Left ventricle myocardium superior (tissue), 1 donor: ENCODE results near the gene KCNS1. TPM values are rescaled to one million over a fixed set of nuclear protein-coding genes. Genes with fewer than 3 reads are reported as not detected.

Experiments used
- ATAC-seq: fragments of 200-7000 bp; cut with Tn5 transposase; one replicate; pipeline ENCODE4 v1.9.1; 2020; ENCODE audit warnings: mild to moderate bottlenecking, moderate library complexity
- DNase-seq: peaks from one replicate; pipeline ENCODE4 v3.0.0-alpha.2; 2020
- intact Hi-C: fragments of 100-400 bp; cut with micrococcal nuclease; formaldehyde crosslinking; loops from one replicate; pipeline ENCODE4 v1.11.0; 2022
- total RNA-seq: library from RNA; stranded (reverse); fragmentation: NEBNext Ultra II Directional; extraction: Animal tissue kit (Norgen Biotek cat#: 25700); gene quantifications from one replicate; pipeline ENCODE4 v1.2.1, GENCODE V29; 2021
- donor health status: DM: no; HTN: yes; CAD: no; lungs with severe emphysema.

The KCNS1 gene
- total RNA-seq, 1 donor from 2014 or later: not detected

DNA sequence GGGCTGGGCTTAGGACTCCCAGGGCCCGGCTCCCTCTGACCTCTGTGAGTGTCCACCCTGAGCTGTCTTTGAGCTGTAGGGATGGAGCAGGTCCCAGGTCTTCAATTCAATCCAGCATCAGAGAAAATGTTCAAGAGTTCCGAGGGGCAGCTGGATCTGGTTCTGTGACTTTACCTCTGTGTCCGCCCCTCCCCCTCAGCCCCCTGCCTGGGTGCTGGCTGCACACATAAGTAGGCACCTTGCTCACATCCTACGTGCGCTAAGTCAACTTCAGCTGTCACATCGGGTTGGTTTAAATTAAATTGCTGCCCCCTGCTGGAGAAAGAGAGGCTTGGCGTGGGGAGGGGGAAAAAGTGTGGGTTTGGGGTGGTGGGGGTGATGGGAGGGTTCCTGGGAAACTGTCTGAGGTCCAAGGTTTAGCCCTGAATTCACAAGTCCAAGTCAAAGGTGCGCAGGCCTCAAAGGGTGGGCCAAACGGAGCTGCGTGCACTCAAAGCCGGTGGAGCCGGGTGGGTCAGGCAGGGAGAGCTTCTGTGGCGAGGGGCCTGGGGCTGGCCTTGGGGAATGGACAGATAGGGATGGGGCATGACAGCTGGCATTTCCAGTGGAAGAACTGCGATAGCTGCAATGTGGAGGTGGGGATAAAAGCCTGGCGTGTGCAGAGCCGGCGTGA, 11.0 kb upstream of the KCNS1 start:
- DNase-seq (no peak), ATAC-seq (no peak)
- intact Hi-C loops: no loop called here

DNA sequence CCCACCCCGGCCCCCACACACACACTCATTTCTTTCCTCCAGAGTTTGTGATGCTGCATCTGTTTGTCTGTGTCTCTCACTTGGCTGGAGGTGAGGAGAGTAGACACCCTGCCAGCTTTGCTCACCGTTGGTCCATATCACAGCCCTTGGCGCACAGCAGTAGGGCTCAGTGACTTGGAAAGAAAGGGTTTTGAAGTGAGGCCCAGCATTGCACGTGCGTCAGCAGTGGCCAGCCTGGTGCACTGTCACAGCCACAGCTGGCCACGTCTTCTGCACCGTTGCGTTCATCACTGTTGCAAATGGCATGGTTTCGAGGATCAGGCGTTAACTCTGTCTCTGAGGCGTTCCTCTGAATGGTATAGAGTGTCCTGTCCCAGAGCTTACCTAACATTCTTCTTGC, 10.4 kb upstream of the KCNS1 start:
- intact Hi-C loops: no loop called here
- no peak for ATAC-seq
- no peak for DNase-seq

DNA sequence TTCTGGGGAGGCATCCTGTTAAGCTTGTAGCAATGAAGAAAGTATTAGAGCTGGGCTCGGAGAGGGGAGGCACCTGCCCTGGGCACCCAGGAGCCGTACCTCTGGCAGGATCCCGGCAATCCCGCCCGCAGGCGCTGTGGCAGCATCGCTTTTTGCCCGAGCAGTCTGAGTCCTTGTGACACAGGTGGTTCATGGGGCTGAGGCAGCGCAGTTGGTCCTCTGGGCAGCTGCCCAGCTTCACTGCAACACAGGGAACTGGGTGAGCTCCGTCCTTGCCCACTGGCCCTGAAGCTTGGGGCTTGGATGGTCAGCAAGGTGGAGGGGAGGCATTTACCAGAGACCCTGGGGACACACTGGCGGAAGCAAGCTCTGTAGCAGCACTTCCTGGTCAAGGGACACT, 9.4 kb upstream of the KCNS1 start:
- intact Hi-C loops: no loop called here
- no peak for ATAC-seq
- no peak for DNase-seq

DNA sequence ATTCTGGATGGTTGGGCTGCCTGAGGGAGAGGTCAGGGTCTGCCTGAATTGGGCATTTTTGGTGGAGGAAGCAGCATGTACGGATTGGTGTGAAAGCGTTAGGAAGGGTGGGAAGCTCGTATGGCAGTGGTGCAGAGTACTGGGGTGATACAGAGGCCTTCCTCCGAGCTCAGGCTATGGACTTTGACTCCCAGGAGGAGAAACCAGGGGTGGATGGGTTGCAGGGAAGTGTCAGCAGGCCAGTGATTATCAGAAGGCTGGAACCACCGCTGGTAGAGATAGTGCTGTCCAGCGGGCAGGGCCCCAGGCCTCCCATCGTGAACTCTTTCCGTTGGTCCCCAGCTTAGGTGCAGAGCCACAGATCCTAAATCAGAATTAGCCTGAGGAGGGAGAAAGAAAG, 8.7 kb upstream of the KCNS1 start:
- DNase-seq (no peak), ATAC-seq (no peak)
- intact Hi-C loops: no loop called here

DNA sequence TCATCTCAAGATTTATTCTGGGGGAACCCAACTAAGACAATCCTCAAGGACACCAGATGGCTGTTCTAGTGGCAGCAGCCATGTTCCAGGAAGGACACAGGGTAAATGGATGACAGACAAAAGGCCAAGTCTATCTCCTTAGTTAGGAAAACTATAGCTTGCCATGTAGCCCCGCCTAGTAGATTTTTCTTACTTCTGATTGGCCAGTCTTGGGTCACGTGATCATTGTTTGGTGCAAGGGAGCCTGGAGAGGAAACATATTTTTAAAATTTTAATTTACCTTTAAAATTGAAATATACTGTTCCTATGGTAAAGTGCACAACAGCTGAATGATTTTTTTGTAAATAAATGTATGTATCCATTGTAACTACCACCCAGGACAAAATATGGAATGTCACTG, 4.4 kb upstream of the KCNS1 start:
- intact Hi-C loops: no loop called here
- ATAC-seq: no peak
- no peak for DNase-seq

DNA sequence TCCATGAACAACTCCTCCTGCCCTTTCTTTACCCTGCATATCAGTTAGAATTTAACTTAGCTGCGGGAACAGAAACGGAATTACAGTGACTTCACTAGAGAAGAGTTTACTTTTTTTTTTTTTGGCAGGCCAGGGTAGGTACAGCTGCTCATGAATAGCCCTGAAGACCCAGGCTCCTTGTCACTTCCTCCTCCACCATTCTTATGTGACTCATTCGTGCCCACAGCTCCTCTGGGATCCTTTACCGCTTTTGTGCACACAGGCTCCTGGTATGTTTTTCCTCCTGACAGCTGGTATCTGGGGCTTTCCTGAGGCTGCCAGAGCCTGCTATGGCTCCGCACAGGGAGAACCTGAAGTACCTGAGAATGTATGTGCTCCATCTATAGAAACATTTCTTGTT, 3.9 kb upstream of the KCNS1 start:
- no peak for ATAC-seq
- intact Hi-C loops: no loop called here

DNA sequence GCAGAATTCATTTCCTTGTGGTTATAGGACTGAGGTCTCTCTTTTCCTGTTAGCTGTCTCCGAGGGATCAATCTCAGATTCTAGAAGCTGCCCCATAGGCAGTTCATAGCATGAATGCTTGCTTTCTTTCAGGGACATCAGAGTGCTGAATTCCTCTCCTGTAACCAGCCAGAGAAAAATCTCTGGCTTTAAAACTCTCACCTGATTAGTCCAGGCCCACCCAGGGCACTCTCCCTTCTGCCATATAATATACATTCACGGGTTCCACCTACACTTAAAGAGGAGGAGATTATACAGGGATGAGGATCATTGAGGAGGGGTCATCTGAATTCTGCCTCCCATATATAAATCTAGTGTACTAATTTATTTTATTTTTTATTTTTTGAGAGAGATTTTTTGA, 2.1 kb upstream of the KCNS1 start:
- ATAC-seq: no peak
- no peak for DNase-seq
- intact Hi-C loops: no loop called here

More for the DNA sequence above, 3.9 kb upstream of the KCNS1 start:
- DNase-seq: no peak

DNA sequence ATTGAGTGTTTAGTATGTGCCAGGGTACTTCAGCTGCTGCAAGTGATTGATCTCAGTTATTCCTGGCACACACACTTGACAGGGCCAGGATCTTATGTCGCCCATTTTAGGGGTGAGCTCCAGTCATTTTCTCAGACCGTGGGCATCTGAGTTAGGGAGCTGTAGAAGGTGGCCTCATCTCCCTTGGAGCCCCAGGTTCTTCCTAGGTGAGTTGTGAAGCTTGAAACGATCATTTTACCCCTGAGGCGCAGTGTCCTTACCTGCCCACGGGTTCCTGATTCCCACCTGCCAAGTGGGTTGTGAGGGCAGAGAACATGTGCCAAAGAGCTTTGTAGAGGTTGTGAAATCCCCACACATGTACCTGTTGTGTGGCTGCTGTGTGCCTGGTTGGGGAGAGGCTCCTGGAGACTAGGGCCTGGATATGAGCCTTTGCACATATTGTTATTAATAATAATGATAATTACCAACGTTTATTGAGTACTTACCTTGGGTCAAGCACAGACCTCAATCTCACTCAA, 465 bp upstream of the KCNS1 start:
- no peak for DNase-seq
- ATAC-seq: no peak
- intact Hi-C loops: no loop called here

DNA sequence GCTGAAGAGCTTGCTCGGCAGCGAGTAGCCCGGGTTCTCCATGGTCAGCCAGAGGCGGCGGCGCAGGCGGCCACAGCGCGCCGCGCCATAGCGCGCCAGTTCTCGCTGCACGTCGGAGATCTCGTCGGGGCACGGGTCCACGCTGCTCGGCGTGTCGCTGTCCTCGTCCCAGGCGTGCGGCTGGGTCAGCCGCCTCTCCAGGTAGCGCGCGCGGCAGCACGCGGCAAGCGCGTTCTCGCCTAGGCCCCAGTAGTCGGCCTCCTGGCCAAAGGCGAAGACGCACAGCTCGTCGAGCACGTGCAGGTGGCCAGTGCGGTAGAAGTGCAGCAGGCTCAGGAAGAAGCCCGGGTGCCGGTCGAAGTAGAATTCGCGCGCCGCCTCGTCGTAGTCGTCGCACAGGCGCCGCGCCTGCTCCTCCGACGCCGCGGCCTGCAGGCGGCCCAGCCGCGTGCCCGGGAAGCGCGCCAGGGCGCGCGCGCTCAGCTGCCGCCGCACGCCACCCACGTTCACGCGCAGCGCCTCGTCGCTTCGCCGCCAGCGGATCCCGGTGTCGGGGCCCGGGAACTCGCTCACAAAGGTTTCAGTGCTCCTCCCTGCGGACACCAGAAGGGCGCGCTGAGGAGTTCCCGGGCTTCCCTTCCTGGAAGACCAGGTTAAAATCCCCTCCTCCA, 2.7 kb downstream of the KCNS1 start:
- DNase-seq (peak; percentile 41), ATAC-seq (peak; percentile 37)
- intact Hi-C loops: loop anchor here (5.0 kb wide), 1 partner anchor 56 kb away; no protein-coding TSS in a partner anchor

DNA sequence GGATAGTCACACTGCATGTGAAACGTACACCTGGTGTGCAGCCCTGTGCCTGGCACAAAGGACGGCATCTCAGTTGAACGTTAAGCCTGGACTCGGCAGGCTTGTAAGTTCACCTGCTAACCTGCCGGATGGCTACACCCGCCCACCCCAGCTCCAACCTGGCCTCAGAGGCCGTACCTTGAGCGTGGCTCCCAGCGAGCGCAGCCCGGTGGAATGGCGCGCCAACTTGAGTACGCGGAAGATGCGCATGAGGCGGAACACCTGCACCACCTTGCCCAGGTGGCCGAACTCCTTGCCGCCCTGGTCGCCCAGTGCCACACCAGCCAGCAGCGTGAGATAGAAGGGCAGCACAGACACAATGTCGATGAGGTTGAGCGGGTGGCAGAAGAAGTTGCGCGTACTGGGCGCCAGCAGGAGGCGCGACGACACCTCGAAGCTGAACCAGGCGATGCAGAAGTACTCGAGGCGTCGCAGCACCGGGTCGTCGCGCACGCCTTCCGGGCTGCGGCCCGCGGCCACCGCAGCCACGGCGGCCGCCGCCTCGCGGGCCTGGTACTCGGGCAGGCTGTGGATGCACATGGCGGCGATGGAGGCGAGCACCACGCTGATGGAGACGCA, 3.3 kb downstream of the KCNS1 start:
- ATAC-seq (no peak), DNase-seq (no peak)
- intact Hi-C loops: loop anchor here (5.0 kb wide), 1 partner anchor 55 kb away; no protein-coding TSS in a partner anchor

DNA sequence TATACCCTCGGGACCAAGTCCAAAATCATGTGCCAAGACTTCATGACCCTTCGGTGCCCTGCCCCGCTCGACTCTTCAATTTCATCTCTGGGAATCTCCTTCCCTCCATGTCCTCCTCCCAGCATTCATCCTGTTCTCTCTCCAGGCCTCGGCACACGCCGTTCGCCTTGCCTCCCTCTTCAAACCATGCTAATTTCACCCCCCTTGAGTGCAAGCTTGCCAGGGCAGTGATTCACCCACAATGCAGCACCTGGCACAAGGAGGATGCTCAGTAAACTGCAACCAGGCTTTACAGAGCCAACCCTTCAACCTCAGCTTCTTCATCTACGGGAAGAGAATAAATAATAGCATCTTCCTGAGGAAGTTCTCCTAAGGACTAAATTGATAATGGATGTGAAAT, 4.1 kb downstream of the KCNS1 start:
- intact Hi-C loops: loop anchor here (5.0 kb wide), 1 partner anchor 54 kb away; no protein-coding TSS in a partner anchor
- DNase-seq (no peak), ATAC-seq (no peak)

DNA sequence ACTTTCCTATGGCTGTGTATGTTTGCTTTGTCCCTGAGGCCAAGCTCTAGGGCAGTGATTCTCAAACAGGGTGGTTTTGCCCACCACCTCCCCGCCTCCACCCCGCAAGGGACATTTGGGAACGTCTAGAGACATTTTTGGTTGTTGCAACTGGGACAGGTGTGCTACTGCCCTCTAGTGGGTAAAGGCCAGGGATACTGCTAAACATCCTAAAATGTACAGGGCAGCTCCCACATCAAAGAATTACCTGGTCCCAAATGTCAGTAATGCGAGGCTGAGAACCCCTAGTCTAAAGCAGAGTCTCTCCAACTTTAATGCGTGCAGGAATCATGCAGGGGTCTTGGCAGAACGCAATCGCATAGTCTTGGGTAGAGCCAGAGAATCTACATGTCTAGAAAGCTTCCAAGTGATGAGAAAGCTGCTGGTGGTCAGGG, 5.1 kb downstream of the KCNS1 start:
- DNase-seq: no peak
- intact Hi-C loops: loop anchor here (2.0 to 5.0 kb wide), 2 partner anchors 54 to 87 kb away; no protein-coding TSS in a partner anchor
- peak; percentile 72 for ATAC-seq

DNA sequence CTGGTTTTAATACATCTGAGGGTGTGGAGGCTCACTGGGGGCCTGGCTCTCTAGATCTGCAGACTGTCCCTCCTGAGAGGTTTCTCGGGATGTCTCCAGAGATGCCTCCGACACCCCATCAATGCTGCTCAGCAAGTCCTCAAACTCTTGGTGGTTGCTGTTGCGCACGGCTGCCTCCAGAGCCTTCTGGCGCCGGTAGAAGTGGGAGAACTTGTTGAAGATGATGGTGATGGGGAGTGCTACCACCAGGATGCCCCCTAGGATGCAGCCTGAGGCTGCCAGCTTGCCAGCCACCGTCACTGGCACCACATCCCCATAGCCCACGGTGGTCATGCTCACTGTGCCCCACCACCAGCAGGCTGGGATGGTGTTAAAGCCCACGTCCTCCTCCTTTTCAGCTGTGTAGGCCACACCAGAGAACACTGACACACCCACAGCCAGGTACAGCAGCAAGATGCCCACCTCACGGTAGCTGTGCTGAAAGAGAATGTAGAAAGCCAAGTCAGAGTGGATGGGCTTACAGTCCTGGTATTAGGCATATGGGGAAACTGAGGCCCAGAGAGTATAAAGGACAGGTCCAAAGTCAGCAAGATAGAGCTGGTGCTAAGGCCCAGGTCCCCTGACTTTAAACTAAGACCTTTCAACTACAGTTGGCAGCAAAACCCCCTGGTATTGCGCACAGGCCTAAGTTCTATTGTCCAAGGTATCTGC, 5.9 kb downstream of the KCNS1 start:
- ATAC-seq (no peak), DNase-seq (no peak)
- intact Hi-C loops: loop anchor here (2.0 to 5.0 kb wide), 2 partner anchors 53 to 86 kb away; no protein-coding TSS in a partner anchor

DNA sequence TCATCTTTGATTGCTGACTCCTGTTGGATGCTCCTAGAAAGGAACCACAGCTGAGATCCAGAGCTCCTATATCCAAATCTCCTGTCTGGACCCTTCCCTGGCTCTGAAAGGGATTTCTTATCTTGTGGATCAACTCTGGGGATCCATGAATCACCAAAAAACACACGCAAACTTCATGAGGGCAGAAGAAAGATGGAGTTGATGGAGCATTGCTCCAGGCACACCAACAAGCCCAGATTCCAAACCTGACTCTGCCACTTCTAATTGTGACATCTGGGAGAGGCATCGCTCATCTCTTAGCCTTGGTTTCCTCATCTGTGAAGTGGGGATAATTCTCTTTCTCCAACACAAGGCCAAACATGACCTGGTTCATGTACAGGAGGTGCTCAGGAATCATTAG, 6.7 kb downstream of the KCNS1 start:
- DNase-seq (no peak), ATAC-seq (no peak)
- intact Hi-C loops: loop anchor here (2.0 kb wide), 1 partner anchor 85 kb away; no protein-coding TSS in a partner anchor

DNA sequence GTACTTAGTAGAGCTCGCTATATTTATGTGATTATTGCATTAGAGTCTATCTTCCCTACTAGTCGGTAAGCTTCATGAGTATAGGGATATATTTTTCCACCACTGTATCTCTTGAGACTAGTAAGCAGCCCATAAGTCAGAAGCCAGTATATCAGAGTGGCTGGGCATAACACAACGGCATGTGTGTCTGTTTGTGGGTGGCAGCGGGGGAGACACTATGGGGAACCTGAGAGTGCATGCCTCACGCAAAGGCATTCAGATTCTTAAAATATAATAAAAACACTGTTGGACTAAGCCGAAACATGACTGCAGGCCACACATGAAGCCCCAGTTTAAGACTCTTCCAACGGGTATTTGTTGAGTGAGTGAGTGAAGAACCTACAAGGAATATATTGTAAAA, 8.0 kb downstream of the KCNS1 start:
- ATAC-seq: no peak
- intact Hi-C loops: no loop called here
- no peak for DNase-seq

DNA sequence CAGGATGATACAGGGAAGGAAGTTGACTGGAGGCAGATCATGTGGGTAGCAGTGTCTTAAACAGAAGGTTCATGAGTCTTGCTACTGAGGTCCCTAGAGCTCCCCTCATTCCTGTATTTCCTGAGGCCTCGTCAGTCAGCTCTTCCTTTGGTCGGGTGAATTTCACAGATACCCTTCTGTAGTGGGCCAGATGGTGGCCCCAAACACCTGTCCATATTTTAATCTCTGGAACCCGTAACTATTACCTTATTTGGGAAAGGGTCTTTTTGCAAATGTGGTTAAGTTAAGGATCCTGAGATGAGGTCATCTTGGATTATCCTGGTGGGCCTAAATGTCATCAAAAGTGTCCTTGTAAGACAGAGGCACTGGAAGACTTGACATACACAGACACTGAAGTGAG, 9.6 kb downstream of the KCNS1 start:
- DNase-seq (no peak), ATAC-seq (no peak)
- intact Hi-C loops: no loop called here

DNA sequence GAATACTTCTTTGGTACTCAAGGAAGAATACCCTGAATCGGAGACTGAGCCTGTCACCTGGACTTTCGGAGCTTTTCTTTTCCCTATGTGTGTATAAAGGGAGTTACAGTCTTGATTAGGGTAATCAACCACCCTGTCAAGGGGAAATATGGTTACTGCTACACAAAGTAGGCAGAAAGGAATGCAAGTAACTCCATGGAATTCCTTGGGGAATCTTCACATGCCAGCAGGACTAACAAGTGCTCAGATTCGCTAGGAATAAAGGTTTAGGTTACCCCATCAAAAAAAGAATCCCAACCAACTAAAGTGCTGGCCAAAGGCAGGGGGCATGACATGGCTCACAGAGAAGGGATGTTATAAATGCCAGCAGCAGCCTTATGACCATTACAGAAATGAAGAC, 10.4 kb downstream of the KCNS1 start:
- no peak for ATAC-seq
- intact Hi-C loops: no loop called here

DNA sequence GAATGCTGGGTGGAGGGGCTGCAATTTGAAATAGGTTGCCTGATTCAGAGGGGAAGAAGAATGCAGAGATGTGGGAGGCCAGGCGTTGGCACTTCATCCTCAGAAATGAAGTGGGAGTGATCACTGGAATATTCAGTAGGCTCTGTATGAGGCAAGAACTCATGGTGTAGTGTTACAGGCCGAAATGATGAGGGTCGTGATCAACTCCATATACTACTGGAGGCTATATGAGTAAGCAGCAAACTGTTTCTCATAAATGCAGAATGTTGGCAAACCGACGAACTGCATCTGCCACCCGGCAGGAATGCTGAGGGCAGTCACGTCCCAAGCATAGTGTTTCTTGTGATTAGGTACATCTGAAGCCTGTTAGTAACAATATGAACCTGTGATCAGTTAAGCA, 12.7 kb downstream of the KCNS1 start:
- ATAC-seq (no peak), DNase-seq (no peak)
- intact Hi-C loops: no loop called here

More for the DNA sequence above, 10.4 kb downstream of the KCNS1 start:
- DNase-seq: no peak

DNA sequence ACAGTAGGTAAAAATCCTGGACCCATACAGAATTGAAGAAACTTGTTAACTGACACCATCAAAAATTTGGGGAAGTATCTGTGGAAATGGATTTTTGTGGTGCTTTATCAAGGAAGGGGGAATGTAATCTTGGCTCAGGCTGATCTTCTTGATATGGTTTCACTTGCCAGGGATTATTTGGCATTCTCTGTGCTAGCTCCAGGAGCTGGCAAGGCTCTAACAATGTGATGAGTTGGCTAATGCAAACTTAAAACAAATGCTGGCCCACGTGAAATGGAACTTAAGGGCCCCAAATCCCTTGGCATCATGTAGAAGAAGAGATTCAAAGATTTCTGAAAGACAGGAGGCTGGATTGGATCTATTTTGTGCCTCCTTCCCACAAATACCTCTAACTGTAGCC, 13.1 kb downstream of the KCNS1 start:
- DNase-seq: no peak
- intact Hi-C loops: no loop called here
- no peak for ATAC-seq
